GM08714 (cell line): ENCODE data around the gene TUBGCP5.
"Not testable (repeated sequence)": the region's sequence is repeated elsewhere in the genome, so short reads cannot be mapped to it uniquely, and the experiment has no call there.

Experiments used
- H3K4me3 ChIP-seq: fragments of 200-500 bp; sonication (Bioruptor generic); 2 replicates; pipeline ENCODE4 v1.5.1; 2014; ENCODE audit warnings: mild to moderate bottlenecking, low read length, inconsistent platforms
- ZNF274 ChIP-seq: IDR thresholded peaks from 2 replicates; pipeline ENCODE4 v1.6.1; 2012; ENCODE audit warnings: mild to moderate bottlenecking, low read depth, low read length

The TUBGCP5 gene

GRCh38 chr15:23039143-23039916 lies at the start of gene TUBGCP5:
TUBGCP5 (minus strand) TSS chr15:23039569; CDS start chr15:23039543, 26 bp downstream.
- TF ChIP-seq ZNF274: no peak
- peak within 1 kb of the TSS; percentile 90 for H3K4me3 ChIP-seq

- no peak overlapping the region for H3K4me3 ChIP-seq
- no peak for TF ChIP-seq ZNF274
Observed at GRCh38 chr15:23083115-23083514, 43.7 kb upstream of the TUBGCP5 start.

- H3K4me3 ChIP-seq: not testable (repeated sequence)
Observed at GRCh38 chr15:23081996-23082737, 42.8 kb upstream of the TUBGCP5 start.

- H3K4me3 ChIP-seq: no peak overlapping the region
- no peak for TF ChIP-seq ZNF274
Observed at GRCh38 chr15:23081271-23081670, 41.9 kb upstream of the TUBGCP5 start.

- no peak overlapping the region for H3K4me3 ChIP-seq
- TF ChIP-seq ZNF274: no peak
Observed at GRCh38 chr15:23079766-23080165, 40.4 kb upstream of the TUBGCP5 start.

- no peak overlapping the region for H3K4me3 ChIP-seq
- TF ChIP-seq ZNF274: no peak
Observed at GRCh38 chr15:23075927-23076326, 36.6 kb upstream of the TUBGCP5 start.

- no peak overlapping the region for H3K4me3 ChIP-seq
- no peak for TF ChIP-seq ZNF274
Observed at GRCh38 chr15:23074684-23075083, 35.3 kb upstream of the TUBGCP5 start.

GRCh38 chr15:23073890-23074646 lies 34.7 kb upstream of the TUBGCP5 start:
- H3K4me3 ChIP-seq: no peak overlapping the region
- TF ChIP-seq ZNF274: no peak

- H3K4me3 ChIP-seq: no peak overlapping the region
- TF ChIP-seq ZNF274: no peak
Observed at GRCh38 chr15:23072633-23073032, 33.3 kb upstream of the TUBGCP5 start.

- no peak overlapping the region for H3K4me3 ChIP-seq
- no peak for TF ChIP-seq ZNF274
Observed at GRCh38 chr15:23069496-23070166, 30.3 kb upstream of the TUBGCP5 start.

- H3K4me3 ChIP-seq: no peak overlapping the region
- no peak for TF ChIP-seq ZNF274
Observed at GRCh38 chr15:23067416-23067815, 28.0 kb upstream of the TUBGCP5 start.

GRCh38 chr15:23065836-23066235 lies 26.5 kb upstream of the TUBGCP5 start:
- no peak for TF ChIP-seq ZNF274
- no peak overlapping the region for H3K4me3 ChIP-seq

GRCh38 chr15:23064156-23064555 lies 24.8 kb upstream of the TUBGCP5 start:
- no peak overlapping the region for H3K4me3 ChIP-seq
- TF ChIP-seq ZNF274: no peak

- TF ChIP-seq ZNF274: no peak
- H3K4me3 ChIP-seq: no peak overlapping the region
Observed at GRCh38 chr15:23057707-23058106, 18.3 kb upstream of the TUBGCP5 start.
